ENCODE measurements around the gene VOPP1.
A peak's percentile ranks its signal among the peaks of the same experiment; 100 is the strongest.

The VOPP1 gene

GRCh38 chr7:55515569-55516279 lies 56.6 kb downstream of the VOPP1 start:
- Histone ChIP-seq H3K4me1 (ENCODE audit: control insufficient read depth, low read length) (peaks cover 20% of the 10 kb centered on the region), H3K9me3 (ENCODE audit: control insufficient read depth, insufficient read depth, low read length) (no peaks in the 10 kb centered on the region), H3K27ac (ENCODE audit: low read depth, low read length) (no peak overlapping the region), H3K27me3 (ENCODE audit: control insufficient read depth, low read length) (no peaks in the 10 kb centered on the region), H3K9me2 (replicated peaks; ENCODE audit: control insufficient read depth, low read length) (no peaks in the 10 kb centered on the region), H4K20me1 (ENCODE audit: control insufficient read depth, insufficient read depth, low read depth, low read length) (peaks cover 6% of the 10 kb centered on the region; the same call in 1 of the 2 replicates), H3K4me3 (ENCODE audit: low read length) (peak overlapping the region; percentile 2; the same call in 1 of the 2 replicates), H3F3A (ENCODE audit: control insufficient read depth, insufficient read depth) (no peaks in the 10 kb centered on the region), H3K36me3 (ENCODE audit: control insufficient read depth, low read length) (peaks cover 55% of the 10 kb centered on the region), H3K79me2 (ENCODE audit: control insufficient read depth, low read length) (peaks cover 4% of the 10 kb centered on the region), H3K4me2 (ENCODE audit: low read length) (peak overlapping the region; percentile 38)
- TF ChIP-seq EZH2phosphoT487 (IDR thresholded peaks at IDR 0.05; ENCODE audit: borderline replicate concordance, low read length) = no peak

GRCh38 chr7:55514546-55515265 lies 57.6 kb downstream of the VOPP1 start:
- peaks cover 20% of the 10 kb centered on the region for H3K4me1 ChIP-seq (ENCODE audit: control insufficient read depth, low read length)
- no peaks in the 10 kb centered on the region for H3K9me2 ChIP-seq (replicated peaks; ENCODE audit: control insufficient read depth, low read length)
- peaks cover 48% of the 10 kb centered on the region for H3K36me3 ChIP-seq (ENCODE audit: control insufficient read depth, low read length)
- no peaks in the 10 kb centered on the region for H3F3A ChIP-seq (ENCODE audit: control insufficient read depth, insufficient read depth)
- TF ChIP-seq CTCF (IDR thresholded peaks at IDR 0.05; ENCODE audit: low read depth, low read length, poor library complexity, severe bottlenecking) (peak; percentile 11), EZH2phosphoT487 (IDR thresholded peaks at IDR 0.05; ENCODE audit: borderline replicate concordance, low read length) (no peak)
- no peaks in the 10 kb centered on the region for H3K27me3 ChIP-seq (ENCODE audit: control insufficient read depth, low read length)
- H3K27ac ChIP-seq (ENCODE audit: low read depth, low read length) = no peak overlapping the region
- no peak overlapping the region for H3K4me3 ChIP-seq (ENCODE audit: low read length)
- no peak overlapping the region for H3K4me2 ChIP-seq (ENCODE audit: low read length)
- H3K9me3 ChIP-seq (ENCODE audit: control insufficient read depth, insufficient read depth, low read length) = no peaks in the 10 kb centered on the region
- peaks cover 5% of the 10 kb centered on the region; the same call in 1 of the 2 replicates for H4K20me1 ChIP-seq (ENCODE audit: control insufficient read depth, insufficient read depth, low read depth, low read length)
- H3K79me2 ChIP-seq (ENCODE audit: control insufficient read depth, low read length) = no peaks in the 10 kb centered on the region

DNA sequence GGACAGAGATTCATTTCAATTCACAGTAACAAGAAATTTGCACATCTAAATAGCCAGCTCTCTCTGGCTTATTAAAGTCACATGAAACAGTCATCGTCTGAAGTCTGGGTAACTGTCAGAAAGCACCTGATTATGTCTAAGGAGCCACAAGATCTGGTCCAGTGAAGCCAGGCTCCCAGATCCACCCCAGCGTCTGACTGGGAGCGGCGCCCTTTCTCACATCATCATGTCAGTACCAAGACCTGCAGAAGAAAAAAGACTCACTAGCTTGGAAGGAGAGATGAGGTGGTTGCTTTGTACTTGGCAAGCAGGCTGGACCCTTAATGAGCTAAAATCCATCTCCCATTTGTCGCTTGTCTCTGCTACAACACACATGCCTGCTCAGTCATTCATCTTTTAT lies 58.4 kb downstream of the VOPP1 start:
- H3K4me3 ChIP-seq (ENCODE audit: low read length) = no peak overlapping the region
- no peaks in the 10 kb centered on the region for H3K27me3 ChIP-seq (ENCODE audit: control insufficient read depth, low read length)
- H3K4me1 ChIP-seq (ENCODE audit: control insufficient read depth, low read length) = peaks cover 20% of the 10 kb centered on the region
- H3K79me2 ChIP-seq (ENCODE audit: control insufficient read depth, low read length) = no peaks in the 10 kb centered on the region
- no peak for TF ChIP-seq CTCF (IDR thresholded peaks at IDR 0.05; ENCODE audit: low read depth, low read length, poor library complexity, severe bottlenecking)
- no peak for TF ChIP-seq EZH2phosphoT487 (IDR thresholded peaks at IDR 0.05; ENCODE audit: borderline replicate concordance, low read length)
- H3F3A ChIP-seq (ENCODE audit: control insufficient read depth, insufficient read depth) = no peaks in the 10 kb centered on the region
- H3K27ac ChIP-seq (ENCODE audit: low read depth, low read length) = no peak overlapping the region
- H3K4me2 ChIP-seq (ENCODE audit: low read length) = no peak overlapping the region
- no peaks in the 10 kb centered on the region for H3K9me3 ChIP-seq (ENCODE audit: control insufficient read depth, insufficient read depth, low read length)
- H3K36me3 ChIP-seq (ENCODE audit: control insufficient read depth, low read length) = peaks cover 43% of the 10 kb centered on the region
- H4K20me1 ChIP-seq (ENCODE audit: control insufficient read depth, insufficient read depth, low read depth, low read length) = peaks cover under 1% of the 10 kb centered on the region; the same call in 1 of the 2 replicates
- H3K9me2 ChIP-seq (replicated peaks; ENCODE audit: control insufficient read depth, low read length) = no peaks in the 10 kb centered on the region

Data from DOHH2 (cell line).